GM12865 (cell line): Measurements from ENCODE around the gene TMEM126B.

Experiments
- DNase-seq: peaks from one replicate; pipeline ENCODE4 v3.0.0; 2010; ENCODE audit warnings: low read depth
- H3K4me3 ChIP-seq: 2 replicates; pipeline ENCODE4 v1.5.1; 2011; ENCODE audit warnings: mild to moderate bottlenecking, low read depth, low read length, control low read depth
- TF ChIP-seq, protein P1 (sequence below): IDR thresholded peaks from 2 replicates; pipeline ENCODE4 v1.5.1; 2011; ENCODE audit warnings: low read length, control low read depth, low read depth, inconsistent platforms; ENCODE audit not compliant: insufficient read depth; ENCODE audit errors: missing control alignments

Gene TMEM126B

DNA sequence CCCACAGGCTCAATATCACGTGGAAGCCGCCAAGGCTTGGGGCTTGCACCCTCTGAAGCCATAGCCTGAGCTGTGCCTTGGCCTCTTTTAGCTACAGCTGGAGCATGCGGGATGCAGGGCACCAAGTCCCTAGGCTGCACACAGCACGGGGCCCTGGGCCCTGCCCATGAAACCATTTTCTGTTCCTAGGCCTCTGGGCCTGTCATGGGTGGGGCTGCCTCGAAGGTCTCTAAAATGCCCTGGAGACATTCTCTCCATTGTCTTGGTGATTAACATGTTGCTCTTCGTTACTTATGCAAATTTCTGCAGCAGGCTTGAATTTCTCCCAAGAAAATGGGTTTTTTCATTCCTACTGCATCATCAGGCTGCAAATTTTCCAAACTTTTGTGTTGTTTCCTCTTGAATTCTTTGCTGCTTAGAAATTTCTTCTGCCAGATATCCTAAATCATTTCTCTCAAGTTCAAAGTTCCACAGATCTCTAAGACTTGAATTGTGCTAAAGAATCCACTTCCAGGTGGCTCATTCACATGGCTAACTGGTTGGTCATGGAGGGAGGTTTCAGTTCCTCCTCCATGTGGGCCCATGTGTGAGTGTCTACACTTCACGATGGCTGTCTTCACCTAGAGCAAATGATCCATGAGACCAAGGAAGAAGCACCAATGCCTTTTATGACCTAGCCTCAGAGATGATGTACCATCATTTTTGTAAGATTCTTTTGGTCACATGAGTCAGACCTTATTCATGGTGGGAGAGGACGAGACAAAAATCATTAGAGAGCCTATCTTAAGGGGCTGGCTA lies 43.9 kb downstream of the TMEM126B start:
- DNase-seq = no peak
- TF ChIP-seq, protein P1, sequence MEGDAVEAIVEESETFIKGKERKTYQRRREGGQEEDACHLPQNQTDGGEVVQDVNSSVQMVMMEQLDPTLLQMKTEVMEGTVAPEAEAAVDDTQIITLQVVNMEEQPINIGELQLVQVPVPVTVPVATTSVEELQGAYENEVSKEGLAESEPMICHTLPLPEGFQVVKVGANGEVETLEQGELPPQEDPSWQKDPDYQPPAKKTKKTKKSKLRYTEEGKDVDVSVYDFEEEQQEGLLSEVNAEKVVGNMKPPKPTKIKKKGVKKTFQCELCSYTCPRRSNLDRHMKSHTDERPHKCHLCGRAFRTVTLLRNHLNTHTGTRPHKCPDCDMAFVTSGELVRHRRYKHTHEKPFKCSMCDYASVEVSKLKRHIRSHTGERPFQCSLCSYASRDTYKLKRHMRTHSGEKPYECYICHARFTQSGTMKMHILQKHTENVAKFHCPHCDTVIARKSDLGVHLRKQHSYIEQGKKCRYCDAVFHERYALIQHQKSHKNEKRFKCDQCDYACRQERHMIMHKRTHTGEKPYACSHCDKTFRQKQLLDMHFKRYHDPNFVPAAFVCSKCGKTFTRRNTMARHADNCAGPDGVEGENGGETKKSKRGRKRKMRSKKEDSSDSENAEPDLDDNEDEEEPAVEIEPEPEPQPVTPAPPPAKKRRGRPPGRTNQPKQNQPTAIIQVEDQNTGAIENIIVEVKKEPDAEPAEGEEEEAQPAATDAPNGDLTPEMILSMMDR = no peak
- H3K4me3 ChIP-seq = no peak overlapping the region

DNA sequence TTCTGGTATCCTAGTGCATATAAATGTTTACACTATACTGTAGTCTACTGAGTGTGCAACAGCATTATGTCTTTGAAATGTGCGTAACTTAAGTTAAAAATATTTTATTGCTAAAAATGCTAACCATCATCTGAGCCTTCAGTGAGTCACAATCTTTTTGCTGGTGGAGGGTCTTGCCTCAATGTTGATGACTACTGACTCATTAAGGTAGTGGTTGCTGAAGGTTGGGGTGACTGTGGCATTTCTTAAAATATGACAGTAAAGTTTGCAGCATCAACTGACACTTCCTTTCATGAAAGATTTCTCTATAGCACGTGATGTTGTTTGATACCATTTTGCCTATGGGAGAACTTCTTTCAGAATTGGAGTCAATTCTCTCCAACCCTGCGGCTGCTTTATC lies 45.0 kb downstream of the TMEM126B start:
- DNase-seq = no peak
- TF ChIP-seq, protein P1 = no peak

DNA sequence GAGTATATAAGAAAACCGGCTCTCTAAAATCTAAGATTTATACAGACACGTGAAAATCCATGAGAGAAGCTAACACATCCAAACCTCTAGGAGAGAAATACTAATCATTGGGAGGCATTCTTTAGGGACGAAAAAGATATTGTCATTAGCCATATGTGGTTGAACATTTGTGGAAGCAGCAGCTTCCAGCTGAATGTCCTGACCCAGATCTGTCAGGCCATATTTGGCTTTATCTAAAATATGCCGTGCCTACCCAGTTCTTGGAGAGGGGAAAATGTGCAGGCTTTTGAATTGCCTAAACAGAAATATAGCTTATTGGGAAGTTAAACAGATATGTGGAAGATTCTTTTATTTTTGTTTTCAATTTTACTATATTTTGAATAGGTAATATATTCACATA lies 51.2 kb downstream of the TMEM126B start:
- H3K4me3 ChIP-seq = no peak overlapping the region
- no peak for DNase-seq
- TF ChIP-seq, protein P1 = no peak

More for the DNA sequence above, 45.0 kb downstream of the TMEM126B start:
- no peak overlapping the region for H3K4me3 ChIP-seq

DNA sequence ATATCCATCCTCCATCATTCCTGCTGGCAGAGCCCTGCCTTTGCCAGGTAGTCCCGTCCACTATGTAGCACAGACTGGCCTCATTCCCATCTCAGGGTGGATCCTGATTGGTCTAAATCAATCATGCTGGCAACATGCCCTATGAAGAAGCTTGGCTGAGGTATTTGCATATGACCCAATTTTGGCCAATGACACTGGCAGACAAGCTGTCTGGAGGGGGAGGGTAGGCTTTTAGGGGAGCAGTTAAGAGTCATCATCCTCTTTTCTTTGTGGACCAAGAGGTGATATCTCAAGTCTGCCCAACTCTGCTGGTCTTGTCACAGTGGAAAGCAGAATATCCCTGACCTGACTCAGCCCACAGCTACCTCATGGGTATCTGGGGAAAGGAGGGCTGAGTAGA lies 52.5 kb downstream of the TMEM126B start:
- no peak overlapping the region for H3K4me3 ChIP-seq
- TF ChIP-seq, protein P1 = no peak
- peak; percentile 20 for DNase-seq

DNA sequence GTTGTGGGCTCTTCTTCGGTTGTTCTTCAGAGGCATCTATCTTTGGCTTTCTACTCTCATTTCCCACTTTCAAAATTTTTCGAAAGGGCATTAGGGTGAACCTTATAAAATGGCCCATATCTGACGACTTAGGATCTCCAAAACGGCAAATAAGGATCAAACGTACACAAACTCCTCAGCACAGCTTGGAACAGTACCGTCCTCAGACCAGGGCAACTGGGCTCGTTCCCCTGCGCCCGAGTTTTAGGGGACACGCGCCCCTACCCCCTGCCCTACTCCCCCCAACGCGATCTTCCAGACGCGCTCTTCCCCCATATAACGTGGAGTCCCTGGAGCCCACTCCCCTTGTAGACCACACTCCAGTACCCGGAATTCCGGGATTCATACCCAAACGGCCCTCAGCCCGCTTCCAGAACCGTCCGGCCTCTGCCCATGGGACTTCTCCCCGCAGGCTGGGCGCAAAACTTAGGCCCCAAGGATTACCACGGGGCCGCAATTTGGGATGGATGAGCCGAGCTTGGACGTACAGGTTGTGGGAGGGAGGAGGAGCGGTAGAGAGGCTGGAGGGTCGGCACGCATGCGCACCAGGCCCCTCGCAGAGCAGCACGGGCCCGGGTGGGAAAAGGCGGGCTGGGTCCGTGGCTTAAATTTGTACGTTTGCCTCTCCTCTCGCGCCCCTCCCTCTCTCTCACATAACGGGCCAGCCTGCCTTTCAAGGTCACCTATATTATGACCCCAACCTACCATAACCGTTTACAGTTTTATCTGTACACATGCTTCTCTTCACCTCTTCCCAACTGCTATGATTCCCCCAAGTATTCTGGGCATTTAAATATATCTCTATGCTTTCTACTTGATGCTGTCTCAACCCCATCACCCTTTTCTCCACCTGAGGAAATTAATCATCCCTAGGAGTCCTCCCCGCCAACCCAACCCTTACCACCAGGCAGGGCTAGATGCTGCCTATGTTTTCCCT lies 54.2 kb downstream of the TMEM126B start:
- TF ChIP-seq, protein P1 = no peak
- peak; percentile 60 for DNase-seq
- H3K4me3 ChIP-seq = peak overlapping the region; percentile 49

DNA sequence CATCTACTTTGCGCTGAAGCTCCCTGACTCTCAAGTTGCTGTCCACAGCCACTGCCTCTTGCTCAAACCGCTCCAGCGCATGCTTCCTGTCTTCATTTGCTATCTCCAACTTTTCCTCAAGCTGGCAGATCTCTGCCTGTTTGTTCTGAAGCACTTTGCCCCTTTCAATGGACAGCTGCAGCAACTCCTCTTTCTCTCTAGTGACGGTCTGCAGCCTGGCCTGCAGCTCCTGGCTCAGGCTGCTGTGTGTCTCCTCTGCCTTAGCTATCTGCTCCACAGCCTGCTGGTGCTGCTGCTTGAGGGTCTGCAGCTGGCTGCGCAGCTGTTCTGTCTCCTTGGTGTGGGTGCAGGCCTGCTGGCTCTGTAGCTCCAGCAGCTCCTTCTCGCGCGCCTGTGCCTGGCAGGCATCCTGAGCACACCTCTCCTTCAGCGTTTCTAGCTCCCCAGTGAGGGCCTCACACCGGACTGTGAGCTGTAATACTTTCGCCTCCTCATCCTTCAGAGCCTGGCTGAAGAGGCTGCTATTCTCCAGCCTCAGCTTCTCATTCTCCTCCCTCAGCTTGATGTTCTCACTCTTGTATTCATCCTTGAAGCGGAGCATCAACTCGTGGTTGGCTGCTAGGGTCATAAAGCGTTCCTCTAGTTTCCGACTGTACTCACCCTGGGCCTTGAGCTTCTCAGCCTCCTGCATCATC lies 56.9 kb downstream of the TMEM126B start:
- no peak overlapping the region for H3K4me3 ChIP-seq
- DNase-seq = no peak
- TF ChIP-seq, protein P1 = no peak
